Central memory CD8-positive, alpha-beta T cell (primary cell): ENCODE results near the gene CCDC78.

Experiments used
- ATAC-seq: fragments of 150-1000 bp; cut with Tn5 transposase; replicated peaks from 2 replicates; pipeline ENCODE4 v1.10.0; 2022; ENCODE audit warnings: mild to moderate bottlenecking, moderate FRiP score, moderate number of reproducible peaks; ENCODE audit not compliant: poor library complexity, severe bottlenecking; ENCODE audit errors: extremely low read depth
- DNase-seq, 2 donors: peaks; one replicate each; pipeline ENCODE4 v3.0.0; 2021; ENCODE audit warnings: low spot score in 2 of 2
- H3K27ac Mint-ChIP-seq: one replicate; pipeline ENCODE4 v1.8.0; 2022; ENCODE audit warnings: low read depth, mild to moderate bottlenecking, moderate library complexity, mixed read lengths
- H3K27me3 Mint-ChIP-seq: one replicate; pipeline ENCODE4 v1.8.0; 2022; ENCODE audit warnings: mixed read lengths
- H3K36me3 Mint-ChIP-seq: one replicate; pipeline ENCODE4 v1.8.0; 2022; ENCODE audit warnings: mild to moderate bottlenecking, moderate library complexity, mixed read lengths; ENCODE audit not compliant: insufficient read depth
- H3K4me1 Mint-ChIP-seq: one replicate; pipeline ENCODE4 v1.8.0; 2022; ENCODE audit warnings: mixed read lengths
- H3K4me3 Mint-ChIP-seq: one replicate; pipeline ENCODE4 v1.8.0; 2022; ENCODE audit warnings: mild to moderate bottlenecking, moderate library complexity, mixed read lengths
- H3K9me3 Mint-ChIP-seq: one replicate; pipeline ENCODE4 v1.8.0; 2022; ENCODE audit warnings: mixed read lengths

The CCDC78 gene

DNA sequence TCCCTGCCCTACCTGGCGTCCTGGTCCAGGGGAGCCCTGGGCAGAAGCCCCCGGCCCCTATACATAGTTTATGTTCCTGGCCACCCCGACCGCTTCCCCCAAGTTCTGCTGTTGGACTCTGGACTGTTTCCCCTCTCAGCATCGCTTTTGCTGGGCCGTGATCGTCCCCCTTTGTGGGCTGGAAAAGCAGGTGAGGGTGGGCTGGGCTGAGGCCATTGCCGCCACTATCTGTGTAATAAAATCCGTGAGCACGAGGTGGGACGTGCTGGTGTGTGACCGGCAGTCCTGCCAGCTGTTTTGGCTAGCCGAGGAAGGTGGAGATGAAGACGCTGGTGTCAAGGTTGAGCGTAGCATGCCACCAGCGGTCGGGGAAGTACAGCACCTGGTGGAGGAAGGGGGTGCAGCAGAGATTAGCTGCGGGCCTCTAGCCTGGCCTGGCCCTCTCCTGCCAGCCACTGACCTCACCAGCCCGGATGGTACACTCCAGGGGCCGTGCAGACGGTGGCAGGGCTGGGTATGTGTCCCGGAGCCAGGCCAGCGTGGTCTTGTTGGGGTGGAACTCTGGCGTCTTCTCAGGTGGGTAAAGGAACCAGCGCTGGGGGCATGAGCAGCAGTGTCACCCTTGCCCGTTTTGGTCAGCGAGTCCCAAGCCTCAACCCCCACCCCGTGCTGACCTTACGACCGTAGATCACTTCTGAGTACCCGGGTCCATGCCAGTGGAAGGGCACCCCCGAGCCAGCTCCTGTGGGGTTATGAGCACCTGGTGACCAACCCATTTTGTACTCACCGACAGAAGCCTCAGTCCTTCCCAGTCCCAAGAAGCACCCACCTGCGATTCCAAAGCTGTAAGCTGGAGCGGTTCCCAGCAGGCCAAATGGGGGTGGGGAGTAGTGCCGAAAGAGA is 43.5 kb downstream of the CCDC78 start:
- DNase-seq (no peak), ATAC-seq (no peak)
- H3K4me3 Mint-ChIP-seq: peak overlapping the region; percentile 73
- peaks cover 28% of the 10 kb centered on the region for H3K36me3 Mint-ChIP-seq
- H3K4me1 Mint-ChIP-seq: peaks cover 32% of the 10 kb centered on the region
- H3K27ac Mint-ChIP-seq: no peak overlapping the region
- H3K27me3 Mint-ChIP-seq: no peaks in the 10 kb centered on the region
- no peaks in the 10 kb centered on the region for H3K9me3 Mint-ChIP-seq

DNA sequence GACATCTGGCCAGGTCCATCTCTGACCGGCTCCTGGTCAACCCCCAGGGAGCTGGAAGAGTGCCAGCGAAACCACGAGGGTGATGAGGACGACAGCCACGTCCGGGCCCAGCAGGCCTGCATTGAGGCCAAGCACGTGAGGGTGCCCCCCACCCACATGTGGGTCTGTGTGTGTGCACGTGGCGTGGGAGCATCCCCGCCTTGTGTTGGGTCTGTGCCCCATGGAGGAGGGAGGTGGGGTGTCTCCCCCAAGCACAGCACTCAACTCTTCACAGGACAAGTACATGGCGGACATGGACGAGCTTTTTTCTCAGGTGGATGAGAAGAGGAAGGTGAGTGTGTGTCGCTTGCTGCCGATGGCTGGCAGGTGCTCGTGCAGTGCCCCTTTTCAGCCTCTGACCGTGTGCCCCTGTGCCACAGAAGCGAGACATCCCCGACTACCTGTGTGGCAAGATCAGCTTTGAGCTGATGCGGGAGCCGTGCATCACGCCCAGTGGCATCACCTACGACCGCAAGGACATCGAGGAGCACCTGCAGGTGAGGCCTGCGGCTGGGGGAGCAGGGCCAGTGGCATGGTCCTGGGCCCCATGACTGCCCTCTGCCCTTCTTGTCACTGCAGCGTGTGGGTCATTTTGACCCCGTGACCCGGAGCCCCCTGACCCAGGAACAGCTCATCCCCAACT is 44.4 kb downstream of the CCDC78 start:
- Mint-ChIP-seq H3K4me3 (peak overlapping the region; percentile 73), H3K27me3 (no peaks in the 10 kb centered on the region), H3K9me3 (no peaks in the 10 kb centered on the region), H3K27ac (no peak overlapping the region), H3K4me1 (peaks cover 32% of the 10 kb centered on the region), H3K36me3 (peaks cover 28% of the 10 kb centered on the region)
- DNase-seq: no peak
- no peak for ATAC-seq

DNA sequence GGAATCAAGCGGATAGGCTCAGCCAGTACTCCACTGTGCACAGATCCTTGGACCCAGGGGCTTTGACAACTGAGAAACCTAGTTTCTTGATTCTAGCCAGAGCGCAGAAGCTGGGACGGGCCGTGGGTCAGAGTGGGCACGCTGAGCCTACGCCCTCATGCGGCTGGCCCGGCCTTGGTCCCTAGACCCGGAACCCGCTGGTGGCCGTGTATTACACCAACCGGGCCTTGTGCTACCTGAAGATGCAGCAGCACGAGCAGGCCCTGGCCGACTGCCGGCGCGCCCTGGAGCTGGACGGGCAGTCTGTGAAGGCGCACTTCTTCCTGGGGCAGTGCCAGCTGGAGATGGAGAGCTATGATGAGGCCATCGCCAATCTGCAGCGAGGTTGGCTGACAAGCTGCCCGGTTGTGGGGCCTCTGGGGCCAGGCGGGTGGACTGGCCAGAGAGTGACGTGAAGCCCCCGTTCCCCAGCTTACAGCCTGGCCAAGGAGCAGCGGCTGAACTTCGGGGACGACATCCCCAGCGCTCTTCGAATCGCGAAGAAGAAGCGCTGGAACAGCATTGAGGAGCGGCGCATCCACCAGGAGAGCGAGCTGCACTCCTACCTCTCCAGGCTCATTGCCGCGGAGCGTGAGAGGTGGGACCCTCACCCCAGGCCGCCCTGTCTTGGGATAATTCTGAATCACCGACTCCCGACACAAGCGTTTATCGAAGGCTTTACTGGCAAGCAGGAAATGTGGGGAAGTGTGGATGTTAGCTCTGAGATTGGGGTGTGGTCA is 45.1 kb downstream of the CCDC78 start:
- Mint-ChIP-seq H3K4me1 (peaks cover 32% of the 10 kb centered on the region), H3K9me3 (no peaks in the 10 kb centered on the region), H3K36me3 (peaks cover 27% of the 10 kb centered on the region), H3K27me3 (no peaks in the 10 kb centered on the region), H3K27ac (no peak overlapping the region), H3K4me3 (peak overlapping the region; percentile 73)
- DNase-seq: no peak
- ATAC-seq: no peak

DNA sequence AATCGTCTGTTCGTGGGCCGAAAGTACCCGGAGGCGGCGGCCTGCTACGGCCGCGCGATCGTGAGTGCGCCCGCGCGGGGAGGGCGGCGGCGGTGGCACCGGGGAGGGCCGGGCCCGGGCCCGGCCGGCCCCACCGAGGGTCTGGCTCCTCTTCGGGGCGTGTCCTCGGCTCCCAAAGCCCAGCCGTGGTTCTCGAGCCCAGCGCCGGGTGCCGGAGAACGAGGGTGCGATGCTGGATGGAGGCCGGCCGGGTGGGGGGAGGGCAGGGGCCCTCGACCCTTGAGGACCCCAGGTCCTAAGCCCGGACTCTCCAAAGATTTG is 45.7 kb downstream of the CCDC78 start:
- Mint-ChIP-seq H3K27me3 (no peaks in the 10 kb centered on the region), H3K9me3 (no peaks in the 10 kb centered on the region), H3K36me3 (peaks cover 26% of the 10 kb centered on the region), H3K4me1 (peaks cover 32% of the 10 kb centered on the region), H3K4me3 (peak overlapping the region; percentile 73), H3K27ac (no peak overlapping the region)
- ATAC-seq: no peak
- no peak for DNase-seq

DNA sequence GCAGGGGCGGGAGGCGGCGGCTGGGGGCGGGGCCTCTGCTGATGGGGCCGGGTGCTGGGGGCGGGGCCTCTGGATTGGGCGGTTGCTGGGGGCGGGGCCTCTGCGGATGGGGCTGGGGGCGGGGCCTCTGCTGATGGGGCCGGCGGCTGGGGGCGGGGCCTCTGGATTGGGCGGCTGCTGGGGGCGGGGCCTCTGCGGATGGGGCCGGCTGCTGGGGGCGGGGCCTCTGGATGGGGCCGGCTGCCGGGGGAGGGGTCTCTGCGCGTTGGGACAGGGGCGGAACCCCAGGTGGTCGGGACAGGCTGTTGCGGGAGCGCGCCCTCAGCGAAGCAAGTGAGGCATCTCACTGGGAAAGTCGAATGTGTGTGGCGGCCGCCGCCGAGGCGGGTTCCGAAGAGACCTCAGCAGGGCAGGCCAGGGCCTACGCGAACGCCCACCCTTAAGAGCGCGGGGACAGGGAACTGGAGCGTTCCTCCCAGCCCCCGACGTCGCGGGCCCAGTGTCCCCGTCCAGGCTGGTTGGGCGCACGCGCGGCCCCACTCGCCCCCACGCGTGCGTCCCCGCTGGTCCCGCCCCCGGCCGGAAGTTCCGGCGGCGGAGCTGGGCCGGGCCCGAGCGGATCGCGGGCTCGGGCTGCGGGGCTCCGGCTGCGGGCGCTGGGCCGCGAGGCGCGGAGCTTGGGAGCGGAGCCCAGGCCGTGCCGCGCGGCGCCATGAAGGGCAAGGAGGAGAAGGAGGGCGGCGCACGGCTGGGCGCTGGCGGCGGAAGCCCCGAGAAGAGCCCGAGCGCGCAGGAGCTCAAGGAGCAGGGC is 46.2 kb downstream of the CCDC78 start, which contains the start of gene STUB1:
TSS of gene STUB1 (plus strand) at position 597 of the 811 bp plus-strand sequence. CDS start at position 713, 116 bp downstream.
- peak within 1 kb of the TSS; percentile 73 for H3K4me3 Mint-ChIP-seq
- H3K4me1 Mint-ChIP-seq: peaks cover 32% of the 10 kb centered on the region
- no peaks in the 10 kb centered on the region for H3K27me3 Mint-ChIP-seq
- H3K27ac Mint-ChIP-seq: no peak within 1 kb of the TSS
- DNase-seq (peak; percentile 69 to 70), ATAC-seq (peak; percentile 38)
- peaks cover 27% of the 10 kb centered on the region for H3K36me3 Mint-ChIP-seq
- H3K9me3 Mint-ChIP-seq: no peaks in the 10 kb centered on the region

DNA sequence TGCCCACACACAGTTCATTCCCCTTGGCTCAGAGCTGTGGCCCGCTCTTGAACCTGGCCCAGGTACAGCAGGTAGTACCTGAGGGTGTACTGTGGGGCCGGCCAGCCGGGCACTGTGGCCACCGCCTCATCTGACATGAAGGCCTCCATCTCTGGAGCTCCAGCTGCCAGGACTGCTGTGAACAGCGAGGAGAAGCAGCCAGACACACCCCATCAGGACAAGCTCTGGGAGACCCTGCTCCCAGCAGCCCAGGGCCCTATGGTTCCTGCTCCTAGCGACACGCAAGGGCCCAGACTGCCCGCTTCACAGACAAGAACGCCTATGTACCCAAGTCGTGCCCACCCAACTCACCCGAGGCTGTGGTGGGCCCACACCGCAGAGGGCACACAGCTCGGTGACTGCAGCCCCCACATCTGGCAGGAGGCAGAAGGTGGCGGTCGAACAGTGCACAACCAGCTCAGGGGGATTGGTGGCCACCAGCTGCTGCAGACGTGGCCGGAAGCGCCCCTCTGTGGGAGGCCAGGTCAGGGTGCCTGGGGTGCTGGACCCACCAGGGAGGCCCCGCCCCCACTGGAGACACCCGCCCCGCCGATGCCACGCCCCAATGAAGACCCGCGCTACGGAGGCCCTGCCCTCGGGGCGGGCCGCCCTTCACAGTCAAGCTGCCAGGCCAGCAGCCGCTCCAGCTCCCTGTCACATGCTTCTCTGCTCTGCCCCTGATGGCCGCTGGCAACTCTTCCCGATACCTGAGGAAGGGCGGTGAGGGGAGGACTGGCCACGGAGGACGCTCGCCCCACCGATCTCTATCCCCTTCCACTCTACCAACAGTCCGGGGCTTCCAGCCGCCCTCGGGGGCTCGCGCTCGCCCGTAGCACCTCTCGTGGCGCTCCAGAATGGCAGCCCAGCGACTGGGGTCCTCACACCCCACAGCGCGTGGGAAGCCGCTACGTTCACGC is 47.1 kb downstream of the CCDC78 start:
- Mint-ChIP-seq H3K27me3 (no peaks in the 10 kb centered on the region), H3K4me1 (peaks cover 26% of the 10 kb centered on the region), H3K4me3 (peak overlapping the region; percentile 73), H3K9me3 (no peaks in the 10 kb centered on the region), H3K36me3 (peaks cover 25% of the 10 kb centered on the region), H3K27ac (no peak overlapping the region)
- DNase-seq: no peak
- ATAC-seq: peak; percentile 9

DNA sequence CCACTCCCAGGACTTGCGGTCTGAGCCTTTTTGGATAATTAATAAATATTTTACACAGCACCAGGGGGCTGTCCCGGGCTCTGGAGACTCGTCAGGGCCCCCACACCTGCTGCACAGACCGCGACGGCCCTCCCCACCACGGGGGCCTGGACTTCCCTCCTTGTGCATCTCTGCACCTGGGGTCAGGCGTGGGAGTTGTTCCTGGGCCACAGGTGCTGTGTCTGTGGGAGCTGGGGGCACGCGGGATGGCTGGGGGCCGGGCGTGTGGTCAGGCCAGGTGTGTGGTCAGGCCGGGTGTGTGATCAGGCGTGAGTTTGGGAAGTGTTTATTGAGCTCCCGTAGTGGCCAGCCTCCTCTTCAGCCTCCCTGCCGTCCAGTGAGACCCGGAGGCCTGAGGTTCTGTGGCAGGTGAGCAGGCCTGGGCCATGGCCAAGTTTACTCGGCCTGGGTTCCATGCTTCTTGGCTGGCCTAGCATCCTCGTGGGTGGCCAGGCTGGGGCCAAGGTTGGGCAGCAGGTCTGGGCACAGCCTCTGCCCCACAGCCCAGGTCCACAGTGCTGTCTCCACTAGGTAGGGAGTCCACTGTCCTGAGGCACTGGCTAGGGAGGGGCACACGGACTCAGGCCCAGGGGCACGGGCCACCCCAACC is 47.9 kb downstream of the CCDC78 start:
- no peak overlapping the region for H3K27ac Mint-ChIP-seq
- no peak for ATAC-seq
- H3K4me1 Mint-ChIP-seq: peaks cover 26% of the 10 kb centered on the region

DNA sequence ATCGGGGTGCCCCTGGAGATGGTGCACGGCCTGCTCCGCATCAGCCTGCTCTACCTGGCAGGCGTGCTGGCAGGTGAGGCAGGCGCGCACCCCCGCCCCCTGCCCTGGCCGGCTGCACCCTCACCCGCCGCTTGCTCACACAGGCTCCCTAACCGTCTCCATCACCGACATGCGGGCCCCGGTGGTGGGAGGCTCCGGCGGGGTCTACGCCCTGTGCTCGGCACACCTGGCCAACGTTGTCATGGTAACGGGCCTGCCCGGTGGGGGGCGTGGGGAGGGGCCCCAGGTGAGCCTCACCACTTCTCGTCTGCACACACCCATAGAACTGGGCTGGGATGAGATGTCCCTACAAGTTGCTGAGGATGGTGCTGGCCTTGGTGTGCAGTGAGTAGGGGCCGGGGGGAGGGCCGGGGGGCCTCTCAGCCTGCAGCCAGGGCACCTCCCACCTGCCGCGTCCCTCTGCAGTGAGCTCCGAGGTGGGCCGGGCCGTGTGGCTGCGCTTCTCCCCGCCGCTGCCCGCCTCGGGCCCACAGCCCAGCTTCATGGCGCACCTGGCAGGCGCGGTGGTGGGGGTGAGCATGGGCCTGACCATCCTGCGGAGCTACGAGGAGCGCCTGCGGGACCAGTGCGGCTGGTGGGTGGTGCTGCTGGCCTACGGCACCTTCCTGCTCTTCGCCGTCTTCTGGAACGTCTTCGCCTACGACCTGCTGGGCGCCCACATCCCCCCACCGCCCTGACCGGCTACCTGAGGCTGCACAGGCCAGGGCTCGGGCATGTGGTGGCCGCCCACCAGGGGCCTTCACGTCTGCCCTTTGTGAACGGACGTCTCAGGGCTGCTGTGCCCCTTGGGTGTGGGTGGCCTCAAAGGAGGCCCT is 48.7 kb downstream of the CCDC78 start:
- no peak for DNase-seq
- no peak for ATAC-seq
- Mint-ChIP-seq H3K27ac (no peak overlapping the region), H3K4me1 (peaks cover 24% of the 10 kb centered on the region), H3K36me3 (peaks cover 23% of the 10 kb centered on the region), H3K27me3 (no peaks in the 10 kb centered on the region), H3K4me3 (no peak overlapping the region), H3K9me3 (no peaks in the 10 kb centered on the region)

More for the DNA sequence above, 47.9 kb downstream of the CCDC78 start:
- Mint-ChIP-seq H3K36me3 (peaks cover 24% of the 10 kb centered on the region), H3K9me3 (no peaks in the 10 kb centered on the region), H3K4me3 (no peak overlapping the region), H3K27me3 (no peaks in the 10 kb centered on the region)
- DNase-seq: no peak

DNA sequence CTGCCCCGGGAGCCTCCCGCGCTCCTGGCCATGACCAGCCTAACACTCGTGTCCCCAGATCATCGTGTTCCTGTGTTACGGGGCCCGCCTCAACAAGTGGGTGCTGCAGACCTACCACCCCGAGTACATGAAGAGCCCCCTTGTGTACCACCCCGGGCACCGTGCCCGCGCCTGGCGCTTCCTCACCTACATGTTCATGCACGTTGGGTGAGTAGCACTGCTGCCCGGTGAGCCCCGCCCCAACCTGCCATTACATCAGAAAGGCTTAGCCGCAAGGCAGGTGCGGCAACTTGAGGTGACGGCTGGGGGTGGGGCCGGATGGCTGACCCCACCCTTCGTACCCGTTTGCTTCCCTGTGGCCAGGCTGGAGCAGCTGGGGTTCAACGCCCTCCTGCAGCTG is 49.3 kb downstream of the CCDC78 start:
- Mint-ChIP-seq H3K9me3 (no peaks in the 10 kb centered on the region), H3K4me3 (no peak overlapping the region), H3K27me3 (no peaks in the 10 kb centered on the region), H3K27ac (no peak overlapping the region), H3K4me1 (peaks cover 19% of the 10 kb centered on the region), H3K36me3 (peaks cover 16% of the 10 kb centered on the region)
- ATAC-seq (no peak), DNase-seq (no peak)

DNA sequence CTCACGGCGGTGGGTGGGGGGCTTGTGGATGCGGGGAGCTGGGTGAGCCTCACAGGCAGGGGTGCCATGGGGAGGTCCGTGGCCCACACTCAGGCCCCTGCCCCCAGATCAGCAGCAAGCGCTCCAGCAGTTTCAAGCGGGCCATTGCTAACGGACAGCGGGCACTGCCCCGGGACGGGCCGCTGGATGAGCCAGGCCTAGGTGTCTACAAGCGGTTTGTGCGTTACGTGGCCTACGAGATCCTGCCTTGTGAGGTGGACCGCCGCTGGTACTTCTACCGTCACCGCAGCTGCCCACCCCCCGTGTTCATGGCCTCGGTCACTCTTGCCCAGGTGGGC is 49.7 kb downstream of the CCDC78 start:
- no peak for DNase-seq
- Mint-ChIP-seq H3K9me3 (no peaks in the 10 kb centered on the region), H3K27me3 (no peaks in the 10 kb centered on the region), H3K36me3 (peaks cover 14% of the 10 kb centered on the region), H3K27ac (no peak overlapping the region), H3K4me3 (no peak overlapping the region), H3K4me1 (peaks cover 15% of the 10 kb centered on the region)
- ATAC-seq: no peak
